Jurkat, Clone E6-1 (cell line): ENCODE results near the gene GPR15.

Experiments used
- DNase-seq: peaks from one replicate; pipeline ENCODE4 v3.0.0-alpha.2; 2011; ENCODE audit warnings: low read depth, low spot score
- H3K4me3 ChIP-seq: 2 replicates; pipeline ENCODE4 v1.5.1; 2011; ENCODE audit warnings: mild to moderate bottlenecking, low read length, control low read depth, moderate library complexity

GPR15 gene

GRCh38 chr3:98528474-98529346 lies 3.1 kb upstream of the GPR15 start:
- no peak overlapping the region for H3K4me3 ChIP-seq
- no peak for DNase-seq

- H3K4me3 ChIP-seq, result no peak overlapping the region
- DNase-seq, result no peak
Observed at GRCh38 chr3:98529856-98530459, 1.8 kb upstream of the GPR15 start.

- no peak overlapping the region for H3K4me3 ChIP-seq
Observed at GRCh38 chr3:98530676-98531075, 1.1 kb upstream of the GPR15 start.

GRCh38 chr3:98532275-98532637 lies 478 bp downstream of the GPR15 start:
- H3K4me3 ChIP-seq, result no peak overlapping the region
- no peak for DNase-seq

More at GRCh38 chr3:98530676-98531075, 1.1 kb upstream of the GPR15 start:
- DNase-seq, result no peak

GRCh38 chr3:98532709-98533571 lies 1.2 kb downstream of the GPR15 start:
- H3K4me3 ChIP-seq, result no peak overlapping the region
- no peak for DNase-seq

- no peak overlapping the region for H3K4me3 ChIP-seq
- no peak for DNase-seq
Observed at GRCh38 chr3:98534168-98534567, 2.4 kb downstream of the GPR15 start.

GRCh38 chr3:98534734-98535133 lies 3.0 kb downstream of the GPR15 start:
- DNase-seq, result no peak
- H3K4me3 ChIP-seq, result no peak overlapping the region

GRCh38 chr3:98536456-98537017 lies 4.8 kb downstream of the GPR15 start:
- DNase-seq, result no peak
- no peak overlapping the region for H3K4me3 ChIP-seq

- H3K4me3 ChIP-seq, result no peak overlapping the region
- no peak for DNase-seq
Observed at GRCh38 chr3:98540346-98540745, 8.6 kb downstream of the GPR15 start.

- H3K4me3 ChIP-seq, result no peak overlapping the region
- DNase-seq, result no peak
Observed at GRCh38 chr3:98541695-98542094, 9.9 kb downstream of the GPR15 start.

- DNase-seq, result no peak
- H3K4me3 ChIP-seq, result no peak overlapping the region
Observed at GRCh38 chr3:98542623-98543022, 10.8 kb downstream of the GPR15 start.

GRCh38 chr3:98545940-98546339 lies 14.2 kb downstream of the GPR15 start:
- DNase-seq, result no peak
- no peak overlapping the region for H3K4me3 ChIP-seq

GRCh38 chr3:98548544-98548943 lies 16.8 kb downstream of the GPR15 start:
- H3K4me3 ChIP-seq, result no peak overlapping the region
- no peak for DNase-seq

GRCh38 chr3:98550833-98551232 lies 19.1 kb downstream of the GPR15 start:
- no peak overlapping the region for H3K4me3 ChIP-seq
- no peak for DNase-seq

GRCh38 chr3:98551236-98551635 lies 19.5 kb downstream of the GPR15 start:
- DNase-seq, result no peak
- H3K4me3 ChIP-seq, result no peak overlapping the region

GRCh38 chr3:98551754-98552153 lies 20.0 kb downstream of the GPR15 start:
- no peak overlapping the region for H3K4me3 ChIP-seq
- no peak for DNase-seq

GRCh38 chr3:98552232-98553020 lies 20.6 kb downstream of the GPR15 start:
- no peak for DNase-seq
- no peak overlapping the region for H3K4me3 ChIP-seq

- DNase-seq, result no peak
- no peak overlapping the region for H3K4me3 ChIP-seq
Observed at GRCh38 chr3:98553021-98553563, 21.3 kb downstream of the GPR15 start.

- no peak for DNase-seq
Observed at GRCh38 chr3:98553753-98554152, 22.0 kb downstream of the GPR15 start.

More at GRCh38 chr3:98553753-98554152, 22.0 kb downstream of the GPR15 start:
- no peak overlapping the region for H3K4me3 ChIP-seq
